ENCODE data around the gene PPP2R5C.
"Not testable (repeated sequence)": the region's sequence is repeated elsewhere in the genome, so short reads cannot be mapped to it uniquely, and the experiment has no call there.

PPP2R5C gene
- total RNA-seq, result 46.5 to 160 (median 107) reads per million in 17 experiments

DNA sequence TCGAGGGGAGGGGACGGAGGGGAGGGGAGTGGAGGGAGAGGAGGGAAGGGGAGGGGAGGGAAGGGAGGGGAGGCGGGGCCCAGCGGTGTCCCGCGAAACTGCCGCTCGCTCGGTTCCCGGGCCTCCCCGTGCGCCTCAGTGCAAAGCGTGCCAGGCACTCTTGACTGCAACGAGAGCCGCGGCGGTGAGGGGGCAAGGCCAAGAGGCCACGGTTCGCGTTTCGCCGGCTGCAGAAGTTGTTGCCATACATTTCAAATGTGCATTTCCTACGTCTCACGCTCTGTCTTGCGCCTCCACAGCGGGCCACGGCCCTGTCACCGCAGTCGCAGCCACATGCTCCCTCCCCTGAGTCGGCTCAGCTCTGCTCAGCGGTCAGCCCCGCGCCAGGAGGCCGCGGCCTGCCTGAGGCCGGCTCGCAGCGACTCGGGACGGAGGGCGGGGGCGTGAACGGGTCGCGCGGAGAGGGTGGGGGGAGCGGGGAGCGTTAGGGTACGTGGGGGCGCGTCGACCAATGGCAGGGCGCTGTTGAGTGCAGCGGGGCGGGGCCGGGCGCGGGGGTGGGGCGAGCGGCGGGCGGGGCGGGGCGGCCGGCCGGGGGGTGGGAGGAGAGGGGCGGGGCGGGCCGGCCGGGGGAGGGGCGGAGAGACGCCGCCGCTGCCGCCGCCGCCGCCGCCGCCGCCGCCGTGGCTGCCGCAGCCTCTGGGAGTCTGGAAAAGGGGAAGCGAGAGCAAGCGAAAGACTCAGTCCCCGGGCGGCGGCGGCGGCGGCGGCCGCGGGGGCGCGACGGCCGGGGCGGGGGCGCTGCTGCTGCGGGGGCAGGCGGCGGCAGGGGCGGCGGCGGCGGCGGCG lies at the start of gene PPP2R5C:
TSS of gene PPP2R5C (plus strand) at position 678 of the 849 bp plus-strand sequence. CDS start 185 bp downstream, outside the sequence.
- DNase-seq, result peak; percentile 92 to 98 (median 96)

DNA sequence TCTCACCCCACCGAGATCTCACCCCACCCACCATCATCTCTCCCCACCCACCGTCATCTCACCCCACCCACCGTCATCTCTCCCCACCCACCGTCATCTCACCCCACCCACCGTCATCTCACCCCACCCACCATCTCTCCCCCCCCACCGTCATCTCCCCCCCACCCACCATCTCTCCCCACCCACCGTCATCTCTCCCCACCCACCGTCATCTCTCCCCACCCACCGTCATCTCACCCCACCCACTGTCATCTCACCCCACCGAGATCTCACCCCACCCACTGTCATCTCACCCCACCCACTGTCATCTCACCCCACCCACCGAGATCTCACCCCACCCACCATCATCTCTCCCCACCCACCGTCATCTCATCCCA lies 49.7 kb upstream of the PPP2R5C start:
- DNase-seq, result not testable (repeated sequence)

DNA sequence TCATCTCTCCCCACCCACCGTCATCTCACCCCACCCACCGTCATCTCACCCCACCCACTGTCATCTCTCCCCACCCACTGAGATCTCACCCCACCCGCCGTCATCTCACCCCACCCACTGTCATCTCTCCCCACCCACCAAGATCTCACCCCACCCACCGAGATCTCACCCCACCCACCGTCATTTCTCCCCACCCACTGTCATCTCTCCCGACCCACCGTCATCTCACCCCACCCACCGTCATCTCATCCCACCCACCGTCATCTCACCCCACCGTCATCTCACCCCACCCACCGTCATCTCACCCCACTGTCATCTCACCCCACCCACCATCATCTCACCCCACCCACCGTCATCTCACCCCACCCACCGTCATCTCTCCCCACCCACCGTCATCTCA lies 49.2 kb upstream of the PPP2R5C start:
- not testable (repeated sequence) for DNase-seq

DNA sequence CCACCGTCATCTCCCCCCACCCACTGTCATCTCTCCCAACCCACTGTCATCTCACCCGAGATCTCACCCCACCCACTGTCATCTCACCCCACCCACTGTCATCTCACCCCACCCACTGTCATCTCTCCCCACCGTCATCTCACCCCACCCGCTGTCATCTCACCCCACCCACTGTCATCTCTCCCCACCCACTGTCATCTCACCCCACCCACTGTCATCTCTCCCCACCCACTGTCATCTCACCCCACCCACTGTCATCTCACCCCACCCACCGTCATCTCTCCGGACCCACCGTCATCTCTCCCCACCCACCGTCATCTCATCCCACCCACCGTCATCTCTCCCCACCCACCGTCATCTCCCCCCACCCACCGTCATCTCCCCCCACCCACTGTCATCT lies 48.4 kb upstream of the PPP2R5C start:
- DNase-seq, result not testable (repeated sequence)

DNA sequence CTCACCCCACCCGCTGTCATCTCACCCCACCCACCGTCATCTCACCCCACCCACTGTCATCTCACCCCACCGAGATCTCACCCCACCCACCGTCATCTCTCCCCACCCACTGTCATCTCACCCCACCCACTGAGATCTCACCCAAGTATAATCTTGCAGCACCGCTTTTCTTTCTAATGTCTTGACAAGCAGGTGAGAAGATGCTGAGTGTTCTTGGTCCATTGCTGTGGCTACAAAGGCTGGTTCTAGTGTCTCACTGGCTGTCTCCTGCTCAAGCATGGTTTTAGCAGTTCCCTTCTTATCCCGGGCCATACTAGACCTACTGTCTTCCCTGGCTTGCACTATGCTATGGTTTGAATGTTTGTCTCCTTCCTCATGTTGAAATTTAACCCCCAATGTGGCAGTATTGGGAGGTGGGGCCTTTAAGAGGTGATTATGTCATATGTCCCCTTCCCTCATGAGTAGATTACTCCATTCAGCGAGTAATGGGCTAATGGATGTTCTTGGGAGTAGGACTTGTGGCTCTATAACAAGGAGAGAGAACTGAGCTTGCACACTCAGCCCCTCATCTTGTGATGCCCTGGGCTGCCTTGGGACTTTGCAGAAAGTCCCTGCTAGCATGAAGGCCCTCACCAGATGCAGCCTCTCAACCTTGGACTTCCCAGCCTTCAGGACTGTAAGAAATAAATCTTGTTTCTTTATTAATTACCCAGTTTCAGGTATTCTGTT lies 47.7 kb upstream of the PPP2R5C start:
- DNase-seq, result no peak

DNA sequence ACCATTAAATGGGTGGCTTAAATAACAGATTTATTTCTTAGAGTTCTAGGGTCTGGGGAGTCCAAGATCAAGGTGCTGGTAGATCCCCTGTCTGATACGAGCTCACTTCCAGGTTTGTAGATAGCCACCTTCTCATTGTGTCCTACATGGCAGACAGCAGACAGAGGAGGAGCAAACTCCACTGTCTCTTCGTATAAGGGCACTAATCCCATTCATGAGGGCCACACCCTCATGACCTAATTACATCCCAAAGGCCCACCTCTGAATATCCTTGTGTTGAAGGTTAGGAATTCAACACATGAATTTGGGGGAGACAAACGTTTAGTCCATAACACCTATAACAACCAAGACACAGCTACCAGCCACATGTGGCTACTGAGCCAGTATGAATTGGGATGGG lies 47.1 kb upstream of the PPP2R5C start:
- no peak for DNase-seq

DNA sequence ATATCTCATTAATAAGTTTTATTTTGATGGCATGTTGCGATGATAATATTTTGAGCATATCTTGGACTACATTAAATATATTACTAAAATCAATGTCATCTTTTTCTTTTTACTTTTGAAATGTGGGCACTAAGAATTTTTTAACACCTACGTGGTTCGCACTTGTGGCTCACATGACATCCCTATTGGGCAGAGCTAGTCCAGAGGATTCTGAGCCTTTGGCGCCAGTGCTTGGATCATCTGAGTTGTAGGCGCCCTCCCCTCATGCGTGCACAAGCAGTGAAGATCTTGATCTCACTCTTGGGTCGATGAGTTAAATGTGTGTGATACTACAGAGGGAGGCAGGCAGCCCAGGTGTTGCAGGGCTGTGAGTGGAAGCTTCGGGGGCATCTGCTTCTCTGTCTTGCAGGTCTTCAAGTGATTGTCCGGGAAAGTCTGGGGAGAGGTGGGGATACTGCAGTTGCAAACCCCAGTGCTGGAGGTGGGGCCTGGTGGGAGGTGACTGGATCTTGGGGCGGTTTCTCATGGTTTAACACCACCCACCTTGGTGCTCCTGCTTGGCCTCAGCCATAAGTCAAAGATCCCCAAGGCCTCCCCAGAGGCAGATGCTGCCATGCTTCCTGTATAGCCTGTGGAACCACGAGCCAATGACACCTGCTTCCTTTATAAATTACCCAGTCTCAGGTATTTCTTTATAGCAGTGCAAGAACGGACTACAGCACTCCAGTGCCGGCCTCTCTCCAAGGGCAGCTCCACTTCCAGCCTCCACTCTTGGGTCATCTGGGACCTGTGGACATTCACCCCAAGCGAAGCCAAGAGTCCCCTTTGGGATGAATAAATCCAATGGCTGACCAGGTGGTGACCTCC lies 46.1 kb upstream of the PPP2R5C start:
- no peak for DNase-seq

DNA sequence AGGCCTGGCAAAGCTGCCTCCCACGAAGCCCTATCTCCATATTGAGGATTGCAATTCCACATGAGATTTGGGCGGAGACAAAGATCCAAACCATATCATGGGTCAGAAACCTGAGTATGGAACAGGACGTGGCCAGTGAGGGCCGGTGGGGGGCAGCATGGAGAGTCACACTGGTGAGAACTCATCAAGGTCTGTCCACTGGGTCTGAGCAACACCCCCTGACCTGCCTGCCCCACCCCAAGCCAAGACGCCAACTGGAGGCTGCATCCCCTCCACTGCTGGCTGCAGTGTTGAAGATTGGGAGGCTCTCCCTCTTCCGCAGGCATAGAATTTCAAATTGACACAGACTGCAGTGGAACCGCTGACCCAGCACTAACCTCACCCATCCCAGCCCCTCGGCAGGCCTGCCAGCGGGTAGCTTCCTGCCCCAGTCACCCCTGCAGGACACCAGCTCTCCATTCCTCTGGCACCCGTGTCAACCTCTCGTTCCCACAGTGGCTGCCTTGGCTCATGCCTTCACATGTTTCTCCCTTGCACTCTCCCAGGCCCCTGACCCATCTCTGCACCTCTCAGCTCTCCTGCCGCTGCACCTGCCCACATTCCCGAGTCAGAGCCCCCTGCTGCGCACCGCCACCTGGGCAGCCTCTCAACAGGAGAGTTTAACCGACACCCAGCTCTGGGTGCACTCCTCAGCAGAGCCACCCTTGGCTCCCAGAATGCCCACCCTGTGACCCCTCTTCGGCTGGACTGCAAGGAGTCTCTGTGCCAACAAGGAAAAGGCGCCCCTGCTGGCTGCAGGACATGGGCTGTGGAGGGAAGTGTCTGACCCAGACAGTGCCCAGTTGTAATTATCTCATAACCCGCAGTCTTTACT lies 45.2 kb upstream of the PPP2R5C start:
- DNase-seq, result peak in 2 of 4 experiments; percentile 32 to 33

DNA sequence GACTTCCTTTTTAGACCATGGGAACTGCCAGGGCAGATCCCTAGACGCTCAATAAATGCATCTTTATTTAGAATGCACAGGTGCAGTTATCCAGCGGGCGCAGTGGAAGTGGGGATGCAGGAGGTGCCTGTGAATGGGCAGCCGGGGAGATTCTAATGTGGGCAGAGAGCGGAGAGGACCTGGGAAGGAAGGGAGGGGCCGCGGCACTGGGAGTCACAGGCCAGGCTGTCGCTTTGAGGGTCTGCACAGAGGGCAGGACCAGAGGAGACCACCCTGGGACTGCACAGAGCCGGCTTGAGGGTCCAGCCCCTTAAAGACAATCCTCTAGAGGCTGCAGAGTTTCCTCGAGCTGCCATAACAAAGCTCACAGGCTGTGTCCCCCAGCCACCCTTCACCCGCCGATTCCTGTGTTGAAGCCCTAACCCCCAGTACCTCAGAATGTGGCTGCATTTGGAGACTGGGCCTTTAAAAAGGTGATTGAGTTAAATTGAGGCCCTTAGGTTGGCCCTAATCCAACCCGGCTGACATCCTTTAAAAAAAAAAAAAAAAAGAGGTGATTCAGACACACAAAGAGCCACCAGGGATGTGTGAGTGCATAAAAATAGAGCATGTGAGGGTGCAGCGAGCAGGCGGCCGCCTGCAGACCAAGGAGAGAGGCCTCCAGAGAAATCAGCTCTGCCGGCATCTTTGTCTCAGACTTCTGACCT lies 44.4 kb upstream of the PPP2R5C start:
- DNase-seq, result no peak

DNA sequence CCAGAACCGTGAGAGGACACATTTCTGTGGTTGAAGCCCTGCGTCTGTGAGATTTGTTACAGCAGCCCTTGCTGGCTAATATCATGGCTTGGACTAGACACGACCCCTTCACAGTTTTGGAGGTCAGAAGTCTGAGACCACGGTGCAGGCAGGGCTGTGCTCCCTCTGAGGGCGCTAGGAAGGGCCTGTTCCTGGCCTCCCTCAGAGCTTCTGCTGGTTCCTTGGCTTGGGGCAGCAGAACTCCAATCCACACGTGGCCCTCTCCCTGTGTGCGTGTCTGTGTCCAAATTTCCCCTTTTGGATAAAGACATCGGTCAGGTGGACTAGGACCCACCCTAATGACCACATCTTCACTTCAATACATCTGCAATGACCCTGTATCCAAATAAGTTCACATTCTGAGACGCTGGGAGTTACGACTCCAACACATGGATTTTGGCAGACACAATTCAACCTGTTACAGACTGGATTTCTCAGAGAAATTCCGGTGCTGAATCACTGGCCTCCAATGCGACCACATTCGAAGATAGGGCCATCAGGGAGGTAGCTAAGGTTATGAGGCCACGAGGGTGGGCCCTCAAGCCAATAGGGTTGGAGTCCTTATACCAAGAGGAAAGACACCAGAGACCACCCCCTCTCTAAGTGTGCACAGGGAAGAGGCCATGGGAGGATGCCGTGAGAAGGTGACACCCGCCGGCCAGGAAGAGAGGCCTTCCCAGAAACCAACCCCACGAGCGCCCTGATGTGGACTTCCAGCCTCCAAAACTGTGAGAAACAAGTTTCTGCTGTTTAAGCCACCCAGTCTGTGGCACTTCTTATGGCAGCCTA lies 43.6 kb upstream of the PPP2R5C start:
- no peak for DNase-seq

DNA sequence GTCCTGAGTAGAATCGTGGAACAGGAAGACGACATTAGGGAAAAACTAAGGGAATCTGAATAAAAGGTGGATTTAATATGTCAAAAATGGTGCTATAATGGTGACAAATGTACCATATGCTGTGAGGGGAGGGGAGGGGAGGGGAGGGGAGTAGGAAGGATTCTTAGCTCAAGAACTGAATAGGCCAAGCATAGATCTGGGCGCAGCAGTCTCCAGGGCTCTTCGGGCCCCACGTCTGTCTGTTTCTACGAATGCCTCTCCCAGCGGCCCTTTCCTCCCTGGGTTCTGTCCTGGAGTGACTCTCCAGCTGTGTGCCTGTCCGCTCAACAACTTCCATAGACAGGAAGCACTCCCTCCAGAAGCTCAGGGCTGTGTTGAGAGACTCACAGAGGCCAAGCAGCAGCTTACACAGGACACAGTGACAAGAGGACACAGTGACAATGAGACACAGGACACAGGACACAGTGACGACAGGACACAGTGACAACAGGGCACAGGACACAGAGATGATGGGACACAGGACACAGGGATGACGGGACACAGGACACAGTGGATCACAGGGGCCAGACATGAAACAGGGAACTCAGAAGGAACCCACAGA lies 42.4 kb upstream of the PPP2R5C start:
- DNase-seq, result peak in 2 of 4 experiments; percentile 9 to 32

DNA sequence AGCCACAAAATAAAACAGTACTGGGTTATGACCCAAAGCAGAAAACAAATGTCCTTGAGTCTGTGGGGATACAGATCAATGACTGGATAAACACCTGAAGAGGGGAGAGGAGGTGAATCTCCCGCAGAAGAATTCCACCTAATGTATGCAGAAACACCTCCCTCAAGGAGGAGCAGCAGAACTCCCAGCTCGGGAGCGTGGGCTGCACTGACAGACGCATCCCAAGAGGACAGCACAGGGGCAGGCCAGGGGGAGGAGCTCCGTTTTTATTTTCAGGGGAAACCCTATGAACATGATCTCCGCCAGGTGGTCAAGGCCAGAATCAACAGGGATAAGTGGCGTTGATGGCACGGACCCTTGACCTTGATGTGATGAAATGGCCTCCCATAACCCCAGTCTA lies 41.8 kb upstream of the PPP2R5C start:
- DNase-seq, result peak in 1 of 4 experiments; percentile 23

DNA sequence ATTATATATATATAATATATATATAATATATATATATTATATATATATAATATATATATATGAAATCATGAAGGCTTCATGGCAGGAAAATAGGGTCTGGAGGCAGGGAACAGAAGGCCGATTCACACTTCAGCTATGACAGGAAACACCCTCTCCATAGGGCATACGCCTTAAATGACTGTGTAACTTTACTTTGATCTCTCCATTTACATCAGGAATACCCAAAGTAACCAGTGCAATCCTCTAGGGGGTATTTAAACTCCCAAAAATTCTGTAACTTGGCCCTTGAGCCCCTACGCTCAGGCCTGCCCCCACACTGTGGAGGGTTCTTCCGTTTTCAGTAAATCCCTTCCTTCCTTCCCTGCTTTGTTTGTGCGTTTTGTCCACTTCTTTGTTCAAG lies 40.4 kb upstream of the PPP2R5C start:
- peak in 2 of 4 experiments; percentile 14 to 46 for DNase-seq

DNA sequence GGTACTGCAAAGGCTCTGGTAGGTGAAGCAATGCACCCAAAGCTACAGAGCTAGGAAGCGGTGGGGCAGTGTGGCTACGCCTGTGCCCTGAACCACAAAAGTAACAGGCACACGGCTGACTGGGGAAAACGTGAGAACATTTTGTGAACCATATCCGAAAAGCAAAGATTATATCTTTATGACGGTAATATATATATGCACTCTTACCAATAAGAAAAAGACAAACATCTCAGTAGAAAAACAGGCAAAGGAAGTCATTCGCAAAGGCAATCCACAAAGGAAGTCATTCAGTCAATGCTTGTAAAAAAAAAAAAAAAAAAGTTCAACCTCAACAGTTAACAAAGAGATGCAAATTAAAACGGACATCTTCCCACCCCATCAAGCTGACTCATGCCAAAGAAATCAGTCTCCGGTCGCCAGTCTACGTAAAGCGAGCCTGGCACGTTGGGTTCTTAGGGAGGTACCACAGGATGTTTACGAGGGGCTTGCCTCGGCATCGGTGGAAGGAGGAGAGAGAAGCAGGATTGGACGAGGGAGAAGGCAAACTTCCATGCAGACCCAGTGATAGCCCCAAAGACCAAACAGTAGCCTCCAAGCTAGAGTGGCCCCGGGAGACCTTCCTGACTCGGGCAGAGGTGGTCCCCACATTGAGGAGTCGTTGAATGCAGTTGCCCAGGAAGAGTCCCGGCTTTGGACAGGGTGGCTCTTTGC lies 39.4 kb upstream of the PPP2R5C start:
- DNase-seq, result peak; percentile 47 to 70 (median 56)

DNA sequence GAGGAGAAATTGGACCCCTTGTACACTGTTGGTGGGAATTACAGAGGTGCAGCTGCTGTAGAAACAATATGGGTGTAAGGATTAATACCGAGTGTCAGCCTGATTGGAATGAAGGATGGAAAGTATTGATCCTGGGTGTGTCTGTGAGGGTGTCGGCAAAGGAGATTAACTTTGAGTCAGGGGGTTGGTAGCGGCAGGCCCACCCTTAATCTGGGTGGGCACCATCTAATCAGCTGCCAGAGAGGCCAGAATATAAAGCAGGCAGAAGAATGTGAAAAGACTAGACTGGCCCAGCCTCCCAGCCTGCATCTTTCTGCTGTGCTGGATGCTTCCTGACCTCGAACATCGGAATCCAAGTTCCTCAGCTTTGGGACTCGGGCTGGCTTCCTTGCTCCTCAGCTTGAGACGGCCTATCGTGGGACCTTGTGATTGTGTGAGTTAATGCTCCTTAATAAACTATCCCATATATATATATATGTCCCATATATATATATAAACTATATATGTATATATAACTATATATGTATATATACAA lies 38.4 kb upstream of the PPP2R5C start:
- DNase-seq, result no peak

DNA sequence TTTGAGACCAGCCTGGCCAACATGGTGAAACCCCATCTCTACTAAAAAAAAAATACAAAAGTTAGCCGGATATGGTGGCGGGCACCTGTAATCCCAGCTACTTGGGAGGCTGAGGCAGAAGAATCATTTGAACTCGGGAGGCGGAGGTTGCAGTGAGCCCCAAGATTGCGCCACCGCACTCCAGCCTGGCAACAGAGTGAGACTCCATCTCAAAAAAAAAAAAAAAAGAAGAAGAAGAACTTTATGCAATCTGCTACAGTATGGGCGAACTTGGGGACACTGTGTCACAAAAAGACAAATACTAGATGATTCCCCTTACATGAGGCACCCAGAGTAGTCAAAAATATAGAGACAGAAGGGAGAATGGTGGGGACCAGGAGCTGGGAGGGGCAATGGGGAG lies 35.9 kb upstream of the PPP2R5C start:
- peak; percentile 55 to 83 (median 75) for DNase-seq

DNA sequence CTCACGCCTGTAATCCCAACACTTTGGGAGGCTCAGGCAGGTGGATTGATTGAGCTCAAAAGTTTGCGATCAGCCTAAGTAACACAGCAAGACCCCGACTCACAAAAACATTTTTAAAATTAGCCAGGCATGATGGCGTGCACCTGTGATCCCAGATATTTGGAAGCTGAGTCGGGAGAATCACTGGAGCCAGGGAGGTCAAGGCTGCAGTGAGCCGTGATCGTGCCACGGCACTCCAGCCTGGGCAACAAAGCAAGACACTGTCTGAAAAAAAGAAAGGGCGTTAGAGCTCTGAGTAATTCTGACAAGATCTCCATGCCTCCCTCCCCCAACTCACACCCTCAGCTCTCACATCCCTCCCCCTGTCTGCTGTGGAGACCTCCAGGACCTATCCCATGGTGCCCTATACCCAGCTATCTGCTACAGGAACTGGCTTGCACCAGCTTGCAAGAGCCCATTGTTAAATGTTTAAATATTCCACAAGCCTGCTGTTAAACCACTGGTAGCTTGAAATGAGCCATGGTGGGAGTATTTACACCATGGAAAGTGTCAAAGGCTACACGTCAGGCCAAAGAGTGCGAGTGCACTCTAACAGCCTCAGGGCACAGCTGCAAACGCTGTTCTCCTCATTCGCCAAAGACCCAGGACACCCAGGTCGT lies 35.1 kb upstream of the PPP2R5C start:
- DNase-seq, result no peak

DNA sequence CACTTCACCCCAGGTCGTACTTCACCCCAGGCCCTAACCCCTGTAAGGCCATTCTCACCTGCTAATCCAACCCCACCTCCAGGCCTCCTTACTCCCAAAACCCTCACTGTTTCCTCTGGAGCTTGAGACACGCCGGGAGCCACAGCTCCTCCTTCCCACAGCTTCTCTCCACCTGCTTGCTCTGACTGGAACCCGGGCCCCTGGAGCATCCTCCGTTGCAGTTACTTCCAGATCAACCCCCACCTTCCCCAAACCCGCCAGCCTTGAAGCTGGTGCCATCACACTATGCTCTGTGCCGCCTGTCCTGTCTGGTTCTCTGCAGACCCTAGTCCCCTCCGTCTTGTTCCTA lies 34.6 kb upstream of the PPP2R5C start:
- no peak for DNase-seq
